ENCODE results near the gene BCAS3. TPM values are rescaled to one million over a fixed set of nuclear protein-coding genes. Genes with fewer than 3 reads are reported as not detected.

The BCAS3 gene
- polyA plus RNA-seq, 3 donors = 10.3 to 19.1 (median 14.7) TPM

DNA sequence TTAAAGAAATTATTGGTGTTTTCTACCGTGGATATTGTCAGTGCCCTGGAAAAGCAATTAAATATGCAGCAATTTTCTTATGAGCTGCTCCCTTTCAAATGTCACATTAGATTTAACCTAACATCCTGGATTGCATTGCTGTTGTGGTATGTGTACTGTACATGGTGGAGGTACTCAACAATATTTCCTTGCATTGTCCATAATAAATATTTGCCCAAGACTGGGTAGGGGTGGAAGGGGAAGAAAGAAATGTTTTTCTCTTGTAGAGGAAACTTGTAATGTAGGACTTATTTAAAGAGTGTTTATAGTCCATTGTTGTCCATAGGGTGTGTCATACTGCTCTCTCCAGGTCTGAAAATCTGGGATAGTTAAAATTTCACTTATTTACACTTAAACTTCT is 375.8 kb downstream of the BCAS3 start:
- Histone ChIP-seq H3K27ac (ENCODE audit: low read depth in 1 of 2, low read length in 2 of 2) (no peak overlapping the region), H3K4me3 (replicated peaks in 1 of 3; ENCODE audit: low read depth in 2 of 3, low read length in 3 of 3) (no peak overlapping the region), H3K9me3 (replicated peaks in 1 of 2; ENCODE audit: control insufficient read depth in 1 of 2, insufficient read depth in 1 of 2, low read length in 2 of 2) (no peaks in the 10 kb centered on the region), H3K79me2 (ENCODE audit: insufficient read depth, low read length) (no peaks in the 10 kb centered on the region), H3K36me3 (replicated peaks in 1 of 2; ENCODE audit: control insufficient read depth in 1 of 2, insufficient read depth in 2 of 2, low read length in 2 of 2) (no peaks in the 10 kb centered on the region), H3K9ac (ENCODE audit: insufficient read depth, low read length, poor library complexity, severe bottlenecking) (no peak overlapping the region), H2AFZ (ENCODE audit: insufficient read depth, low read depth, low read length, poor library complexity, severe bottlenecking) (no peak overlapping the region), H3K27me3 (ENCODE audit: control insufficient read depth in 2 of 2, insufficient read depth in 2 of 2, low read length in 2 of 2) (no peaks in the 10 kb centered on the region), H4K20me1 (ENCODE audit: insufficient read depth, low read length) (no peaks in the 10 kb centered on the region), H3K4me1 (ENCODE audit: control insufficient read depth in 1 of 2, insufficient read depth in 2 of 2, low read length in 2 of 2) (no peaks in the 10 kb centered on the region), H3K4me2 (replicated peaks; ENCODE audit: extremely low read depth, low read length, poor library complexity, severe bottlenecking) (no peak overlapping the region)
- TF ChIP-seq, protein P1, sequence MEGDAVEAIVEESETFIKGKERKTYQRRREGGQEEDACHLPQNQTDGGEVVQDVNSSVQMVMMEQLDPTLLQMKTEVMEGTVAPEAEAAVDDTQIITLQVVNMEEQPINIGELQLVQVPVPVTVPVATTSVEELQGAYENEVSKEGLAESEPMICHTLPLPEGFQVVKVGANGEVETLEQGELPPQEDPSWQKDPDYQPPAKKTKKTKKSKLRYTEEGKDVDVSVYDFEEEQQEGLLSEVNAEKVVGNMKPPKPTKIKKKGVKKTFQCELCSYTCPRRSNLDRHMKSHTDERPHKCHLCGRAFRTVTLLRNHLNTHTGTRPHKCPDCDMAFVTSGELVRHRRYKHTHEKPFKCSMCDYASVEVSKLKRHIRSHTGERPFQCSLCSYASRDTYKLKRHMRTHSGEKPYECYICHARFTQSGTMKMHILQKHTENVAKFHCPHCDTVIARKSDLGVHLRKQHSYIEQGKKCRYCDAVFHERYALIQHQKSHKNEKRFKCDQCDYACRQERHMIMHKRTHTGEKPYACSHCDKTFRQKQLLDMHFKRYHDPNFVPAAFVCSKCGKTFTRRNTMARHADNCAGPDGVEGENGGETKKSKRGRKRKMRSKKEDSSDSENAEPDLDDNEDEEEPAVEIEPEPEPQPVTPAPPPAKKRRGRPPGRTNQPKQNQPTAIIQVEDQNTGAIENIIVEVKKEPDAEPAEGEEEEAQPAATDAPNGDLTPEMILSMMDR (IDR thresholded peaks at IDR 0.05) = no peak
- Mint-ChIP-seq H3K4me1 (no peaks in the 10 kb centered on the region), H3K9me3 (no peaks in the 10 kb centered on the region), H3K27me3 (ENCODE audit: low read depth in 3 of 3) (no peaks in the 10 kb centered on the region), H3K27ac (no peak overlapping the region), H3K36me3 (no peaks in the 10 kb centered on the region), H3K4me3 (no peak overlapping the region)
- WGBS (ENCODE audit: insufficient coverage) = no CpG with 5 or more reads among the region's 1 CpG
- no peak for DNase-seq
- intact Hi-C loops (cut with micrococcal nuclease) = no loop called here

DNA sequence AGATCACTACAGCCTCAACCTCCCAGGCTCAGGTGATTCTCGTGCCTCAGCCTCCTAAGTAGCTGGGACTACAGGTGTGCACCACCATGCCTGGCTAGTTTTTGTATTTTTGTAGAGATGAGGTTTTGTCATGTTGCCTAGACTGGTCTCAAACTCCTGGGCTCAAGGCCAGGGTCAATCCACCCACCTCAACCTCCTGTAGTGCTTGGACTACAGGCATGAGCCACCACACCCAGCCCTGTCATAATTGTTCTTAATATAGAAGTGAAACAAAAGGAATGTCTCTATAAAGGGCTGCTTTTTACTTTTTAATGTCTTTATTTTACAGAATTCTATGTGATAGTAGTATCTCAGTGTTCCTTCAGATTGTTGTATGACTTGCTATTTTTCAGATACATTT is 376.8 kb downstream of the BCAS3 start:
- Histone ChIP-seq H3K4me2 (replicated peaks; ENCODE audit: extremely low read depth, low read length, poor library complexity, severe bottlenecking) (no peak overlapping the region), H3K9me3 (replicated peaks in 1 of 2; ENCODE audit: control insufficient read depth in 1 of 2, insufficient read depth in 1 of 2, low read length in 2 of 2) (no peaks in the 10 kb centered on the region), H3K36me3 (replicated peaks in 1 of 2; ENCODE audit: control insufficient read depth in 1 of 2, insufficient read depth in 2 of 2, low read length in 2 of 2) (no peaks in the 10 kb centered on the region), H3K79me2 (ENCODE audit: insufficient read depth, low read length) (no peaks in the 10 kb centered on the region), H3K27me3 (ENCODE audit: control insufficient read depth in 2 of 2, insufficient read depth in 2 of 2, low read length in 2 of 2) (no peaks in the 10 kb centered on the region), H3K9ac (ENCODE audit: insufficient read depth, low read length, poor library complexity, severe bottlenecking) (no peak overlapping the region), H4K20me1 (ENCODE audit: insufficient read depth, low read length) (no peaks in the 10 kb centered on the region), H2AFZ (ENCODE audit: insufficient read depth, low read depth, low read length, poor library complexity, severe bottlenecking) (no peak overlapping the region), H3K27ac (ENCODE audit: low read depth in 1 of 2, low read length in 2 of 2) (no peak overlapping the region), H3K4me3 (replicated peaks in 1 of 3; ENCODE audit: low read depth in 2 of 3, low read length in 3 of 3) (no peak overlapping the region), H3K4me1 (ENCODE audit: control insufficient read depth in 1 of 2, insufficient read depth in 2 of 2, low read length in 2 of 2) (no peaks in the 10 kb centered on the region)
- no peaks in the 10 kb centered on the region for H3K27me3 Mint-ChIP-seq (ENCODE audit: low read depth in 3 of 3)
- H3K36me3 Mint-ChIP-seq = no peaks in the 10 kb centered on the region
- DNase-seq = no peak
- intact Hi-C loops (cut with micrococcal nuclease) = no loop called here
- WGBS (ENCODE audit: insufficient coverage) = no CpG with 5 or more reads among the region's 1 CpG
- TF ChIP-seq, protein P1 (IDR thresholded peaks at IDR 0.05) = no peak
- no peaks in the 10 kb centered on the region for H3K4me1 Mint-ChIP-seq
- H3K9me3 Mint-ChIP-seq = no peaks in the 10 kb centered on the region
- no peak overlapping the region for H3K27ac Mint-ChIP-seq
- H3K4me3 Mint-ChIP-seq = no peak overlapping the region

Measured in CD14-positive monocyte (primary cell).